GM21360 (cell line): ENCODE results near the gene PRR23C.
"Not testable (repeated sequence)": the region's sequence is repeated elsewhere in the genome, so short reads cannot be mapped to it uniquely, and the experiment has no call there.

Experiments used
- ATAC-seq: cut with Tn5 transposase; IDR thresholded peaks from one replicate; pipeline ENCODE4 v1.9.1; 2021; ENCODE audit warnings: mild to moderate bottlenecking, moderate library complexity; ENCODE audit not compliant: unreplicated experiment

Gene PRR23C

DNA sequence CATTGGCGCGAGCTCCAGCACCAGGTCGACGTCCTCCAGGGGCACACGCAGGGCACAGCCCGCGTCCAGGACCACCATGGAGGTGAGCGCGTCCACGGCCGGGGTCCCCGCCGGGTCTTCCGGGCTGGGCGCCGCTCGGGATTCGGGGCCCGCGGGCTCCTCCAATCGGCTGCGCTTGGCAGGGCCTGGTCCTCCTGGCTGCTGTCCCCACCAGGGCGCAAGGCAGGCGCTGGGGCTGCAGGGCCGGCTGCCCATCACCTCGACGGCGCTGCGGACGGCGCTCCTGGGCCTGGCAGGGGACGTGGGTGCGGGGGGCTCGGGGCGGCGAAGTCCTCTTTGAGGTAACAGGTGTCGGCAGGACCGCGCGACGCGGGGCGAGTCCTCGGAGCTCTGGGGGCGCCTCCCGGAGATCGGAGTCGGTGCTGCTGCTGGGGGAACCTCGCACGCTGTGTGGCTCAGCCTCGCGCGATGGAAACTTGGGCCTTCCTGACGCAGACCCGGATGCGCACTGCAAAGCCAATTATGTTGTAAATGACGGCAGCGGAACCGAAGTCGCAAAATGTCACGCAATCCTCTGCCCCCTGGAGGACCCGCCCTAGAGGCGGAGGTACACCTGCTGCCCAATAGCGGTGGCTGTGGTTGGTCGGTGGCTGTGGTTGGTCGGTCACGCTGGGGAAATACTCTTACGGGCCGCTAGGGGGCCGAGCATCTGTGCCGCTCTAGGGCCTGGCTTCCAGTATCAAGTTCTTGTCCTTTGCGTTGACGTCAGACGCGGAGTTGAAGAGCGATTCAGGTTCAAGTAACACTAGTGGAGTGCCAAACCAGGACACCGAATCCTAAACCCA is at the start of gene PRR23C:
TSS of gene PRR23C (minus strand) at position 527 of the 845 bp plus-strand sequence. CDS start at position 255, 272 bp downstream.
- no peak for ATAC-seq

DNA sequence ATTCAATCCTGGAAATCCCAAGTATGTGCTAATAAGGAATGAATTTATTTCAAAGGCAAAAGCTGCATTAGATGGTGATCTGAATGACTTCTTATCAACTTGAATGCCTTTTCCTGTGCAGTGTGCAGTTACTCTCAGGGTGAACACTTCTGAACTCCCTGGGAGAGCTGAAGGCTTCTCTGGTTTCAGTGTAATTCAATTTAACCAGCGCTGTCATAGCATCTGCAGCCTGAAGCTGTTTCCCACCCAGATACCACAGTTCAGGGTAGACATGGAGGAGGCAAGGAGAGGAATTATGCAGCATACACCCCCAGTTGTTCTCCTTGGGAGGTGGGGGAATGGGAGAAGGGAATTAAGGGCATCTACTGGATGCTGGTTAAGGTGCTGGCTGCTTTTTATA is 49.1 kb upstream of the PRR23C start:
- no peak for ATAC-seq

DNA sequence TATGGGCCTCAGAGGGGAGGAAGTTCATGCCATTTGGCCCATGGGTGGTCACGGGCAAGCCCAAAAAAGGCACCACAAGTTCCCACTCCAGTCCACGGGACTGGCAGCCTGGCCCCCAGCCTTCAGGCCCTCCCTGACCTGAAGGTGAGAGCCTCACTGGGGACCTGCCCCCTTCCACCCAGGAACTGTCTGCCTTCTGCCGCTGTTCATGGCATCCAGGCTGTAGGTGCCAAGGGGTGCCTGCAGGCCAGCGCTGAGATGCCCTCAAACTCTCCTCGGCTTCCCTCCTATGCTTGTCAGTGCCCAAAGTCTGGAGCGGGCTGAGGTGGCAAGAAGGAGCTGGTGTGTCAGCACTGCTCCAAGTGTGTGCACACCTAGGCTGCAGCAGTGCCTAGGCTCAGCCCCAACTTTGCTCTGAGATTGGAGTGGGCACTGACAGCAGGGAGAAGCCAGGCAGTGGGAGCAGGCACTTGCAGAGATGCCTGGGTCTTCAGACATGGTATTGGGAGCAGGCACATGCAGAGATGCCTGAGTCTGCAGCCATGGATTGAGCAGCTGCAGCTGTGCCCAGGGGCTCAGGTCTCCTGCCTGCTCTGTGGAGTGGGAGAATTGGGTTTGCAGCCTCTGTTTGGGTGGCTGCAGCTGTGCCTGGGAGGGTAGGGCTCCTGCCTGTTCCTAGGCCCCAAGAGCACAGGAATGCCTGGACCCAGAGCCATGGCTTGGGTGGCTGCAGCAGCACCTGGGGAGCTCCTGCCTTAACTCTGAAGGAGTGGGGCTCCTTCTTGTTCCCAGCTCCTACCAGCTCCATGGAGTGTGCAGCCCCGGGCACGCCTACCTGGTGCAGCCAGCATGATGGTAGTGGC is 44.0 kb upstream of the PRR23C start:
- no peak for ATAC-seq

DNA sequence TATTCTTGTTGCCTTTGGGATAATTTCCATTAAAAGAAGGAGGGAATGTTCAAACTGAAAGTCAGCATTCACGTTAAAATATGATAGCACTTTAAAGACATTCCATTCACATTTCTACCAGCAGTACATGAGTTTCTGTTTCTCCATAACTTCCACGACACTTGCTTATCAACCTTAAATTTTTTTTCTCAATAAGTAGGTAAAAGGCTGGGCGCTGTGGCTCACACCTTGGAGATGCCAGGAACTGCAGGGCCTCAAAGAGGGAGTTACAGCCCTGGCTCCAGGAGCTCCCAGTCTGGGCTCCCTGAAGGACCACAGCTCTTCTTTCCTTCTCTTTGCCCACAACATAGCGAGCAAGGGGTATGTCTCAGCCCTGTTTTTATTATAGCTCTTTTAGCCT is 42.9 kb upstream of the PRR23C start:
- ATAC-seq: no peak

DNA sequence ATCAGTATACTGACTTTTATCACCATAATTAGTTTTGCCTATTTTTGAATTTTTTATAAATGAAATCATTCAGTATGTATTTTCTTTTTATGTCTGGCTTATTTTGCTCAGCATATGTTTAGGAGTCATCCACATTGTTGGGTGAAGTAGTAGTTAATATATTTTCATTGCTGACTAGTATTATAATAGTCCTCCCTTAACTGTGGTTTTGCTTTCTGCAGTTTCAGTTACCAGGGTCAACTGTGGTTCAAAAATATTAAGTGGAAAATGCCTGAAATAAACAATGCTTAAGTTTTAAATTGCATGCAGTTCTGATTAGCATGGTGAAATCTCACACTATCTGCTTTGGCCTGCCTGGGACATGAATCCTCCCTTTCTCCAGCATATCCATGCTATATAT is 39.5 kb upstream of the PRR23C start:
- ATAC-seq: no peak

DNA sequence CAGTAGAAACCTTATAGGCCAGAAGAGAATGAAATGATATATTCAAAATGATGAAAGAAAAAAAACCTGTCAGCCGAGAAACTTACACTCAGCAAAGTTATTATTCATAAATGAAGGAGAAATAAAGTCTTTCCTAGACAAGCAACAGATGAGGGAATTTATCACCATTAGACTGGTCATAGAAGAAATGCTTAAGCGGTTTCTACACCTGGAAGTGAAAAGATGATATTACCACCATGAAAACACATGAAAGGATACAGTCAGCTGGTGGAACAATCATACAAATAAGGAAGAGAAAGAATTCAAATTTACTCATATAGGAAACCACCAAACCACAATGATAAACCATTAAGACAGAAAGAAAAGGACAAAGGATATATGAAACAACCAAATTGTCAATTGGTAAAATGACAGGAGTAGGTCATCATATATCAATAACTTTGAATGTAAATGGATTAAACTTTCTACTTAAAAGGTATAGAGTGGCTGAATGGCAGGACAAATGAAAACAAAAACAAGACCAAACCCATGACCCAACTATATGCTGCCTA is 29.9 kb upstream of the PRR23C start:
- no peak for ATAC-seq

DNA sequence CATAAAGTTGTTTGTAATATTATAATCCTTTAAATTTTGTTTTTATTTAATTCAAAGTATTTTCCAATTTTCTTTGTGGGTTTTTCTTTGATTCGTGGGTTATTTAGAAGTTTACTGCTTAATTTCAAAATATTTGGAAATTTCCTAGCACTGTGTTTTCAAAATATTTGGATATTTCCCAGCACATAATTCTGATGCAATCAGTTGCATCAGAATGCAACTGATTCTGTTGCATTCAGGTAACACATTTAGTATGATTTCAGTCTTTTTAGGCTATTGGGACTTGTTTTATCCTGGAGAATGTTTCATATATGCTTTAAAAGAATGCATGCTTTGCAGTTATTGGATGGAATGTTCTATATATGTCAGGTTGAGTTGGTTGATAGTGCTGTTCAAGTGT is 18.2 kb upstream of the PRR23C start:
- ATAC-seq: no peak

DNA sequence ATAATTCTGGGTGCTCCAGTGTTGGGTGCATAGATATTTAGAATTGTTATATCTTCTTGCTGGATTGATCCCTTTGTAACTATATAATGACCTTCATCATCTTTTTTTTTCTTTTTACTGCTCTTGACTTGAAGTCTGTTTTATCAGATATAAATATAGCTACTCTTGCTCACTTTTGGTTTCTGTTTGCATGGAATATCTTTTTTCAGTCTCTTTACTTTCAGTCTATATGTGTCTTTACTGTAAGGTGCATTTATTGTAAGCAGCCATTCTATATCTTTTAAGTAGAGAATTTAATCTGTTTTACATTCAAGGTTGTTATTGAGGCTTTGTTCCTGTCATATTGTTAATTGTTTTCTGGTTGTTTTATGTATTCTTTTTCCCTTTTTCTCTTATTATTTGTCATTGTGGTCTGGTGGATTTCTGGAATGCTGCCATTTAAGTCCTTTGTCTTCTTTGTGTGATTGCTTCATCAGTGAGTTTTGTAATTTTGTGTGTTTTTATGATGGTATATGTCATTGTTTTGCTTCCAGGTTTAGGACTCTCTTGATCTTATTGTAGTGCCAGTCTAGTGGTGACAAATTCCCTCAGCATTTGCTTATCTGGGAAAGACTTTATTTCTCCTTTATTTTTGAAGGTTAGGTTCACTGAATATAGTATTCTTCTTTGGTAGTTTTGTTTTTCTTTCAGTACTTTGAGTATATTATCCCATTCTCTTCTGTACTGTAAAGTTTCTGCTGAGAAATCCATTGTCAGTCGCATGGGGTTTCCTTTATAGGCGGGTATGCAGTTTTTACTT is 8.3 kb upstream of the PRR23C start:
- ATAC-seq: no peak

DNA sequence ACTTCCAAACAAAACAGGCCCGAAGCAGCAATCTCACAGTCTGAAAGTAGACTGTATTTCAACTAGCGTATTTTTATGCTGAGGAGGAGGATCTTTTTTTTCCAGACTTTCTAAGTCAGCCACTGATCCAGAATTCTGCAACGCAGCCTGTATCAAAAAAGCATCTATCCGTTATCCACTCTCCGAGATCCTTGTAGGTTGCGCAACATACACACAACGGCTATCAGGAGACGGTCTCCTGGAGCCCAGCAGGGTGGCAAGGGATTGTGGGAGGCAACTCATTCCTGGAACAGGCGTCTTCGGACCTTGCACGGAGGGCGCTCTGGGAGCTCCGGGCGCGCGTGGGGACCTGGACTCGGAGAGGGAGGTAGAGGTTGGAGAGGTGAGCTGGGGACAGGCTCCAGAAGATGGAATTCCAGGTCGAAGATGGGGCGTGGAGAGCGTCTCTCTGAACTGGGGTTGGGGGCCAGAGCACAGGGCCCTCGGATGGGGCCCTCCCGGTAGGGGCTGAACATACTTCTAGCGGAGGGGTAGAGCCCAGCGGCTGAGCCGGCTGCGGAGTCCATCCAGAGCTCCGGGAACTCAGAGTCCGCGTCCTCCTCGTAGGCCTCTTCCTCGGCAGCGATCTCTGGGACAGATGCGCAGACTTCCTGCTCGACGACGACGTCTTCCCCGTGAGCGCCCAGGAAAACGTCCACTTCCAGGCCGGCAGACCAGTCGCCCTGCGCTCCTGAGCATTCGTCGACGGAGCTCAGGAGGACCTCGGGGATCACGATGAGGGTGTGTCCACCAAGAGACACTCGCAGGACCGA is 932 bp downstream of the PRR23C start:
- no peak for ATAC-seq

DNA sequence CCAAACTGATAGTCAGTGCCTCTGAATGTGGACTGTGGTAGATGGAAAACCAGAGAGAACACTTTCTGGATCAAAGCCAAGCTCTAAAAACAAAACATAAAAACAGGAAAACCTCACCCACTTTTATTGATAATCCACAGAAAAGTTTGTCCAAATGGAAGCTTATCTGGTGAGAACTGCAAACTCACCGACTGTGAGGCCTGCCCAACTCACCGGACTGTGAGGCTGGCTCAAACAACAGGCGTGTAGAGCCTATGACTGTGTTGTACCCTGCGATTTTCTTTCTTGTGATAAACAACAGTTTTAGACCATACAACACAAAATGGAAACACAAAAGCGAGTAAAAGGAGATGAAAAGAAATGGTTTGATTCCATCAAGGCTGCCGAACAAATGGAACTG is 7.2 kb downstream of the PRR23C start:
- no peak for ATAC-seq

DNA sequence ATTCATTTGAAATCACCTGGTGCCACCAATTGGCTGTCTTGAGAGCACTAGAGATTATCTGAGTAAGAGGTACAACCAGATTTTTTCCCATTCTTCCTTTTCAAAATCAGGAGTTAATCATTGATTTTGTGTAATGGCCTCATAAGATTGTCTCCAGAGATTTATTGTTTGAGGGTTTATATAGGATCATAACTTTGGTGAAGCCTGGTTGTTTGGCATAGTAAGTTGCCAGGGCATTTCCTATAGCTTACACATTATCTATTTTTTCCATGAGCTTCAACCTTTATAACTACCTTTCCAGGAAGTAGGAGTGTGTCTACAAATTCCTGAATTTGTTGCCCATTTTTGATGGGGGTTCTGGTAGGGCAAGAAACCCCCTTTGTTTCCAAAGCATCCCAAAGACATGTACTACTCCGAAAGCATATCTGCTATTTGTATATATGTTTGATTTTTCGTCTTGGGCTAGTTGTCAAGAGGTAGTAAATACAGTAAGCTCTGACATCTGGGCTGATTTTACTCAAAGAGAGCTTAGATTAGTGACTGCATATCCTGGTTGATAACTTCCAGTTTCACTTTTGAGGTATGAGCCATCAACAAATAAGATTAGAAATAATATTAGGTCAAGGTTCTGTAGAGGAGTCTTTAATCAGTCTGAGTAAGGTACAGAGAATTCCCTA is 12.2 kb downstream of the PRR23C start:
- no peak for ATAC-seq

DNA sequence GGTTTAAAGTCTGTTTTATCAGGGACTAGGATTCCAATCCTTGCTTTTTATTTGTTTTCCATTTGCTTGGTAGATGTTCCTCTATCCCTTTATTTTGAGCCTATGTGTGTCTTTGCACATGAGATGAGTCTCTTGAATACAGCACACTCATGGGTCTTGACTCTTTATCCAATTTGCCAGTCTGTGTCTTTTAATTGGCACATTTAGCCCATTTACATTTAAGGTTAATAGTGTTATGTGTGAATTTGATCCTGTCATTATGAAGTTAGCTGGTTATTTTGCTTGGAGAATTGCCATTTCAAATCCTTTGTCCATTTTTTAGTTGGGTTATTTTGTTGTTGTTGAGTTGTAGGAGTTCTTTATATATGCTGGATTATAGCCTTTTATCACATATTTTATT is 14.1 kb downstream of the PRR23C start:
- not testable (repeated sequence) for ATAC-seq

DNA sequence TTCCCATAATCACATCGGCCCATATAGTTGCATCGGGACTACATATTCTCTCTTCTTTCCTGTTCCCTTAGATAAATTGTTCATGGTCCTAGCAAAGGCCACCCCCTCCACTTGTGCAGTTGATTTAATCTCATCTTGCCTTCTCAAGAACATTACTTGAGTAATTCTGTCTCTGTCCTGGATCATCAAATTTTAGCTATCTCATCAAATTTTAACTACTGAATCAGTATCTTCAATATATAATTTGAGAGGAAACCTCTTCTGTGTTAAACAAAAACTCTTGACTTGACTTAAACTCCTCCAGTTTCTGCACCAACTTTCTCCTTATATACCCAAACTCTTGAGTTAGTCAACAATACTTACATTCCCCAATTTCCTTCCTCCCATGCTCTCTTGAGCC is 19.7 kb downstream of the PRR23C start:
- ATAC-seq: no peak

DNA sequence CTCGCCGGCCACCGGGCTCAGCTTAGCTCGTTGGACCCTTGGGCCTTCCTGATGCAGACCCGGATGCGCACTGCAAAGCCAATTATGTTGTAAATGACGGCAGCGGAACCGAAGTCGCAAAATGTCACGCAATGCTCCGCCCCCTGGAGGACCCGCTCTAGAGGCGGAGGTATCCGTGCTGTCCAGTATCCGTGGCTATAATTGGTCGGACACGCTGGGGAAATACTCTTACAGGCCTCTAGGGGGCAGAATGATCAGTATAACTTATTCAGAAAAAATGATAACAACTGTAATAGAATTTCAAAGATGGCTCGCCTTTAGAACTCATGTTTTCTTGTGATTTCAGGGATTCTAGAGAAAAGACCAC is 23.8 kb downstream of the PRR23C start, which contains the start of gene PRR23B:
TSS of gene PRR23B (minus strand) at position 59 of the 367 bp plus-strand sequence. CDS start 265 bp downstream, outside the sequence.
- ATAC-seq: no peak

DNA sequence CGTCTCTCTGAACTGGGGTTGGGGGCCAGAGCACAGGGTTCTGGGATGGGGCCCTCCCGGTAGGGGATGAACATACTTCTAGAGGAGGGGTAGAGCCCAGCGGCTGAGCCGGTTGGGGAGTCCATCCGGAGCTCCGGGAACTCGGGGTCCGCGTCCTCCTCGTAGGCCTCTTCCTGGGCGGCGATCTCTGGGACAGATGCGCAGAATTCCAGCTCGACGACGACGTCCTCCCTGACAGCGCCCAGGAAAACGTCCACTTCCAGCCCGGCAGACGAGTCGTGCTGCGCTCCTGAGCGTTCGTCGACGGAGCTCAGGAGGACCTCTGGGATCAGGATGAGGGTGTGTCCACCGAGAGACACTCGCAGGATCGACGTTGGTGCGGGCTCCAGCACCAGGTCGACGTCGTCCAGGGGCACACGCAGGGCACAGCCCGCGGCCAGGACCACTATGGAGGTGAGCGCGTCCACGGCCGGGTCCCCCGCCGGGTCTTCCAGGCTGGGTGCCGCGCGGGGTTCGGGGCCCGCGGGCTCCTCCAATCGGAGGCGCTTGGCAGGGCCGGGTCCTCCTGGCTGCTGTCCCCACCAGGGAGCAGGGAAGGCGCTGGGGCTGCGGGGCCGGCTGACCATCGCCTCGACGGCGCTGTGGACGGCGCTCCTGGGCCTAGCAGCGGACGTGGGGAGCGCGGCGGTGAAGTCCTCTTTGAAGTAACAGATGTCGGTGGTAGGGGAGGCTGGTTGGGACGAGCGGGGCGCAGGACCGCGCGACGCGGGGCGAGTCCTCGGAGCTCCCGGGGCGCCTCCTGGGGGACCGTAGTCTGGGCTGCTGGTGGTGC is 24.4 kb downstream of the PRR23C start:
- no peak for ATAC-seq

DNA sequence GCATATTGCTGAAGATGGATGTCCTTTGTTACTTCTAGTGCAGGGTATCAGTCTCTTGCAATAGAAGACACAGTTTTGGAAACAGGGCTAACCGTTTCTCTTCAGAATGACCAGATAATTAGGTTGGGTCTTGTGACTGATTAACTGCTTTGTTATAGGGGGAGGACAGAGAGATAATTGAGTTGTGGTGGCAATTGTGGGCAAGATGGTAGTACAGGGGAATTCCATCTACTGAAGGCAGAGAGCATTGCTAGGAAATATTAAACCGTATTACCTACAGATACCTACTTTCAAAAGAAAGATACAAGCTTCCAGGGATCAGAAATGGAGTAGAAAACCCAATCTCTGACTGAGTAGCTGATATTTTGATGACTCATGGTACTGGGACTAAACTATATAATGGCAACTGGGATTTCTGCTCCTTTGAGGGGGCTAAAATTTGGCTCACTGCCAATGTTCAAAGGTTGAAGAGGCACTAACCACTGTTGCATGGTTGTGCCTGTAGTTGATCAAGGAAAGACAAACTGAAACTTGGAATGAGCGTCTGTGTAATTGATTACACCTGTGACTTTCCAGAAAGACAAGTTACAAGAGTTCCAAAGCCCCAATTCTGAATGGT is 28.2 kb downstream of the PRR23C start:
- ATAC-seq: no peak

DNA sequence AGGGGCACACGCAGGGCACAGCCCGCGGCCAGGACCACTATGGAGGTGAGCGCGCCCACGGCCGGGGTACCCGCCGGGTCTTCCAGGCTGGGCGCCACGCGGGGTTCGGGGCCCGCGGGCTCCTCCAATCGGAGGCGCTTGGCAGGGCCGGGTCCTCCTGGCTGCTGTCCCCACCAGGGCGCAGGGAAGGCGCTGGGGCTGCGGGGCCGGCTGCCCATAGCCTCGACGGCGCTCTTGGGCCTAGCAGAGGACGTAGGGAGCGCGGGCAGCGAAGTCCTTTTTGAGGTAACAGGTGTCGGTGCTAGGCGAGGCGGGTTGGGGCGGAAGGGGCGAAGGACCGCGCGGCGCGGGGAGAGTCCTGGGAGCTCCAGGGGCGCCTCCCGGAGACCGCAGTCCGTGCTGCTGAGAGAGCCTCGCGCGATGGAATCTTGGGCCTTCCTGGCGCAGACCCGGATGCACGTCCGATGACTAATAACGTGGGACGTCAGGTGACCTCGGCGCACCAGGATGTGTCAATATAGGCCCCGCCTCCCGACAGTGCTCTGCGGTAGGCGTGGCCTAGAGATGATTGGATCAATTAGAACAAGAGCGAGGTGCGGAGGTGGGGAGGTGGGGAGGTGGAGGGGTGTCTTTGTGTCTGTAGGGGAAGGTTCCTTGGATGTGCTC is 38.5 kb downstream of the PRR23C start, which contains the start of gene PRR23A:
TSS of gene PRR23A (minus strand) at position 218 of the 666 bp plus-strand sequence. CDS start at position 218, 0 bp downstream.
- no peak for ATAC-seq
